ENCODE results near the gene MGME1.

MGME1 gene

DNA sequence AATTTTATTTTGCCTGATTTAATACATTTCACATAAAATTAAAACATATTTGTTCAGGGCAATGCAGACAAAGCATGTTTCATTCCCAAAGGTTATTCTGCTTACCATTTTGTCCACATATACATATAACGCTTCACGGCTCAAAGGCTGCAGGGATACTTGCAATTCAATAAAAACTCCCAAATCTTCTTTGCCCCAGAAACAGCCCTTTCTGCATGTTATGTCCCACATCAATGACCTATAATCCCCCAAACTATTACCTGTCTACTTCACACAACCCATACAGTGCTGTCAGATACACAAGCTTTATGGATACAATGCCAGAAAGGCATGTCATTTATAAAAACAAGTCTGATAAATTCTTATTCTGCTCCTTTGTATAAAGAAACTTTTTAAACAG is 20.4 kb upstream of the MGME1 start:
- H3K9ac ChIP-seq (ENCODE audit: insufficient read length, low read depth), result no peak overlapping the region
- H3K36me3 ChIP-seq (ENCODE audit: insufficient read depth, insufficient read length, low read length), result peaks cover 91% of the 10 kb centered on the region
- TF ChIP-seq ZNF274 (IDR thresholded peaks at IDR 0.05; ENCODE audit: low read depth, low read length), result no peak
- no peak for TF ChIP-seq YY1 (IDR thresholded peaks at IDR 0.05; ENCODE audit: insufficient read depth, insufficient read length)
- no peak for TF ChIP-seq SUZ12 (IDR thresholded peaks at IDR 0.05; ENCODE audit: extremely low read depth, insufficient read depth, insufficient read length)
- DNase-seq (ENCODE audit: low read depth, low spot score), result no peak
- H3K9me3 ChIP-seq (ENCODE audit: insufficient read depth, low read length), result no peaks in the 10 kb centered on the region
- H3K27me3 ChIP-seq (ENCODE audit: insufficient read depth, insufficient read length), result no peaks in the 10 kb centered on the region
- H3K4me1 ChIP-seq (ENCODE audit: insufficient read depth, insufficient read length), result peaks cover 2% of the 10 kb centered on the region
- no peak overlapping the region for H3K4me3 ChIP-seq (ENCODE audit: insufficient read length, low read depth)

DNA sequence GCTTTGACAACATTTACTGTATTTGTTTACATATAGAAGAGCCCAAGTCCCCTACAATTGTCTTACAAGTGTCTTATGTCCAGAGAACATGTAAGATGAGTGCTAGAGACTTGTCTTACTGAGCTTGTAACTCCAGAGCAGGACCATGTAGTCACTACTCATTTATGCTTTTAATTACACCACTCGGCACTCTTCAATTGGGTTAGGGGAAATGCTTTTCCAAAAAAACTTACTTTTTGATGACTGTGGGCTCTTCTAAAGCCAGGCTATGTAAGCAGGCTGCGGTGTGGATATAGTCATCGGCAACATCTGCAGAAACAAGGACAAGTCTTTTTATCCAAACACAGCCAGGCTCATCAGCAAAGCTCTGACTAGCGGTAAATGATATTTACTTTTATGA is 18.9 kb upstream of the MGME1 start:
- DNase-seq (ENCODE audit: low read depth, low spot score), result no peak
- no peaks in the 10 kb centered on the region for H3K27me3 ChIP-seq (ENCODE audit: insufficient read depth, insufficient read length)
- TF ChIP-seq SUZ12 (IDR thresholded peaks at IDR 0.05; ENCODE audit: extremely low read depth, insufficient read depth, insufficient read length), result no peak
- TF ChIP-seq YY1 (IDR thresholded peaks at IDR 0.05; ENCODE audit: insufficient read depth, insufficient read length), result no peak
- TF ChIP-seq ZNF274 (IDR thresholded peaks at IDR 0.05; ENCODE audit: low read depth, low read length), result no peak
- H3K36me3 ChIP-seq (ENCODE audit: insufficient read depth, insufficient read length, low read length), result peaks cover 96% of the 10 kb centered on the region
- no peaks in the 10 kb centered on the region for H3K9me3 ChIP-seq (ENCODE audit: insufficient read depth, low read length)
- no peak overlapping the region for H3K4me3 ChIP-seq (ENCODE audit: insufficient read length, low read depth)
- H3K9ac ChIP-seq (ENCODE audit: insufficient read length, low read depth), result no peak overlapping the region
- H3K4me1 ChIP-seq (ENCODE audit: insufficient read depth, insufficient read length), result peaks cover 2% of the 10 kb centered on the region

DNA sequence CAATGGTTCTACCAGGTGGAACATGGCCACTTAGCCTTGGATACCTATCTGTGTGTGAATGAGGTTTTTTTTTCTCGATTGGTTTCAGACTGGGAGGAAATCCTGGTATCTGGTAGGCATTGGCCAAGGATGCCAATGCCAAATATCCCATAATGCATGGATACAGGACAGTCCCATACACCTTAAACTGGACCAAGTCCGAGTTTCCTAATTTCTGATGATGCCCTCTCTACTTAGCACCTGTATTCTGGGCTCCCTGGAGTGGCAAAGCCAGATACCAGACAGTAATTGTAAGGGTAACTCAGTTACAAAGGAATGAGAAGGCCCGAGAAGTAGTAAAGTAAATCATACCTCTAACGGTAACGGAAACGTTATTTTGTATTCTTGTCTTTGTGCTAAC is 18.1 kb upstream of the MGME1 start:
- Histone ChIP-seq H3K36me3 (ENCODE audit: insufficient read depth, insufficient read length, low read length) (peaks cover 95% of the 10 kb centered on the region), H3K4me1 (ENCODE audit: insufficient read depth, insufficient read length) (peaks cover 2% of the 10 kb centered on the region), H3K4me3 (ENCODE audit: insufficient read length, low read depth) (no peak overlapping the region), H3K27me3 (ENCODE audit: insufficient read depth, insufficient read length) (no peaks in the 10 kb centered on the region), H3K9me3 (ENCODE audit: insufficient read depth, low read length) (no peaks in the 10 kb centered on the region), H3K9ac (ENCODE audit: insufficient read length, low read depth) (no peak overlapping the region)
- TF ChIP-seq SUZ12 (IDR thresholded peaks at IDR 0.05; ENCODE audit: extremely low read depth, insufficient read depth, insufficient read length), result no peak
- no peak for TF ChIP-seq YY1 (IDR thresholded peaks at IDR 0.05; ENCODE audit: insufficient read depth, insufficient read length)
- no peak for TF ChIP-seq ZNF274 (IDR thresholded peaks at IDR 0.05; ENCODE audit: low read depth, low read length)
- no peak for DNase-seq (ENCODE audit: low read depth, low spot score)

DNA sequence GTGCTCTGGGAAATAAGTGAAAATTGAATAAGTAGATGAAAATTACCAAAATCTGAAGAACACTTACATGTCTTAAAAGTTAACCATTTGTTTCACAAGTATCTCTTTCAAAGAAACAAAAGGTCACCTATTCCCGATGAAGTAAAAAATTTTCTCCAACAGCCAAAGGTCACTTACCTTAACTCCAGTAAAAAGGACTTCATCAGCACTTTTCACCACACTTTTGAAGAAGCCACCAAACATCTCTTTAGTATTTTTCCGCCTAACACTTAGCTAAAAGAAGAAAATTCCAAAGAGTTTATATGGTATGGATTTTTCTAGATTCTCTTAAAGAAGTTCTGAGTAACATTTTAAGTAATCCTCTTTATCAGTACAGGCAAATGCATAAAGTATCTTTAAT is 17.5 kb upstream of the MGME1 start:
- Histone ChIP-seq H3K9me3 (ENCODE audit: insufficient read depth, low read length) (no peaks in the 10 kb centered on the region), H3K4me1 (ENCODE audit: insufficient read depth, insufficient read length) (peaks cover 2% of the 10 kb centered on the region), H3K36me3 (ENCODE audit: insufficient read depth, insufficient read length, low read length) (peaks cover 95% of the 10 kb centered on the region), H3K4me3 (ENCODE audit: insufficient read length, low read depth) (no peak overlapping the region), H3K27me3 (ENCODE audit: insufficient read depth, insufficient read length) (no peaks in the 10 kb centered on the region), H3K9ac (ENCODE audit: insufficient read length, low read depth) (no peak overlapping the region)
- DNase-seq (ENCODE audit: low read depth, low spot score), result no peak
- TF ChIP-seq SUZ12 (IDR thresholded peaks at IDR 0.05; ENCODE audit: extremely low read depth, insufficient read depth, insufficient read length) (no peak), YY1 (IDR thresholded peaks at IDR 0.05; ENCODE audit: insufficient read depth, insufficient read length) (no peak), ZNF274 (IDR thresholded peaks at IDR 0.05; ENCODE audit: low read depth, low read length) (no peak)

DNA sequence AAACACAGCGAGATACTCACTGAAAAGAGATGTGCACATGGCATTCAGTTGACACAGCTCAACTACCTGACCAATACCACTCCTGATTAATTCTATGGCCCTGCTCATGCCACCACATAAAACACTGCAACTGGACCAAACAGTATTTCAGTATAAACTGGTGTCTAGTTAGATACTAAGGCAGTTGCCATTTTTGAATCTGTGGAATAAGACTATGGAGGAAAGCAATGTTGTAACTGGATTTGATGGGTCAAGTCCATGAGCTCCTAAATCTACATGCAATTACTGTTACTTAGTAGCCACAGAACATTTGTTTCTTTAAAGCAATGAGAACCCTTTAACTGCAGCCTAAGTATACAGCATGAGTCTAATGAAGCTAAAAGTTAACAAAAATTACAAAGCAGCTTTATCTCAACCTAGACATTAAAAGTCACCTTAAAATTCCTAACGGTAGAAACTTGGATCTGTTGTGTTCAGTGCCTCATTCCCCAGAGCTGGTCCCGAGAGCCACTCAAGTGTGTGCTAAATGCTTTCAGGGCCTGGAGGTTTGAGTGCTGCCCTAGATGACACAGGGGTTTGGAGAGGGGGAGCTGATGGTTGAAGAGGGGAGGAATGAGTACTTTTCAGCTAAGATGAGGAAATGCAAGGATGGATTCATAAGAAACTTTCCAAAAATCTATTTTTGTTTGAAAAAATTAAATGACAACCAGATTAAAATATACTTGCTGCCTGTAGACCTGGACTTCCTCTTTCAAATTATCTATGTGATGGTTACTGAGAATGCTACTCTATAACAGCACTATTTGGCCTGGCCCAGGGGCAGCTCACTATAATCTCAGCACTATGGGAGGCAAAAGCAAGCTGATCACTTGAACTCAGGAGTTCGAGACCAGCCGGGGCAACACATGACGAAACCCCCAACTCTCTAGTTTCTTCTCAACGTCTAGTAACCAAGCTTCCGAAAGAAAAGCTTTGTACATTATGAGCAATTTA is 15.8 kb upstream of the MGME1 start:
- Histone ChIP-seq H3K9ac (ENCODE audit: insufficient read length, low read depth) (no peak overlapping the region), H3K36me3 (ENCODE audit: insufficient read depth, insufficient read length, low read length) (peaks cover 90% of the 10 kb centered on the region)

DNA sequence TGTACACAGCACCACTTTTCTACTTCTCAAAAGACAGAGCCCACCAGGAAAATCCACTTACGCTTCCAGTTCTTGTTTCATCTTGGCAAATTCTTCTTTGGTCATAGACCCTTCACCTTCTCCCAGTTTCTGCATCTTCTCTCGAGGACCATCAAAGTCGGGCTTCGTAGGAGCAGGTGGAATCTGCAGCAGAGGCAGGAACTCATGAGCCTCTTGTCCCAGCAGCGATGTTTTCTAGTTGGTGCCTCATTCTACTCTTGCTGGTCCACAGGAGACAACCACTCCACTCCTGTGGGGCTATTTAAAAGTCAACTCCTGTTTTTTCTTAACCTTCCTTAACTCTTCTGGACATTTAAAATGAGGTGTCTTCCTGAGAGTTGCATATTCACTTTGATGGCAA is 14.9 kb upstream of the MGME1 start:
- no peaks in the 10 kb centered on the region for H3K27me3 ChIP-seq (ENCODE audit: insufficient read depth, insufficient read length)
- H3K36me3 ChIP-seq (ENCODE audit: insufficient read depth, insufficient read length, low read length), result peaks cover 80% of the 10 kb centered on the region
- no peak for TF ChIP-seq YY1 (IDR thresholded peaks at IDR 0.05; ENCODE audit: insufficient read depth, insufficient read length)
- no peak for TF ChIP-seq ZNF274 (IDR thresholded peaks at IDR 0.05; ENCODE audit: low read depth, low read length)
- DNase-seq (ENCODE audit: low read depth, low spot score), result no peak
- peaks cover 2% of the 10 kb centered on the region for H3K4me1 ChIP-seq (ENCODE audit: insufficient read depth, insufficient read length)
- no peak overlapping the region for H3K9ac ChIP-seq (ENCODE audit: insufficient read length, low read depth)
- no peaks in the 10 kb centered on the region for H3K9me3 ChIP-seq (ENCODE audit: insufficient read depth, low read length)
- no peak overlapping the region for H3K4me3 ChIP-seq (ENCODE audit: insufficient read length, low read depth)

More for the DNA sequence above, 15.8 kb upstream of the MGME1 start:
- Histone ChIP-seq H3K4me1 (ENCODE audit: insufficient read depth, insufficient read length) (peaks cover 2% of the 10 kb centered on the region), H3K27me3 (ENCODE audit: insufficient read depth, insufficient read length) (no peaks in the 10 kb centered on the region), H3K4me3 (ENCODE audit: insufficient read length, low read depth) (no peak overlapping the region), H3K9me3 (ENCODE audit: insufficient read depth, low read length) (no peaks in the 10 kb centered on the region)
- no peak for DNase-seq (ENCODE audit: low read depth, low spot score)
- TF ChIP-seq ZNF274 (IDR thresholded peaks at IDR 0.05; ENCODE audit: low read depth, low read length) (no peak), YY1 (IDR thresholded peaks at IDR 0.05; ENCODE audit: insufficient read depth, insufficient read length) (no peak), SUZ12 (IDR thresholded peaks at IDR 0.05; ENCODE audit: extremely low read depth, insufficient read depth, insufficient read length) (no peak)

DNA sequence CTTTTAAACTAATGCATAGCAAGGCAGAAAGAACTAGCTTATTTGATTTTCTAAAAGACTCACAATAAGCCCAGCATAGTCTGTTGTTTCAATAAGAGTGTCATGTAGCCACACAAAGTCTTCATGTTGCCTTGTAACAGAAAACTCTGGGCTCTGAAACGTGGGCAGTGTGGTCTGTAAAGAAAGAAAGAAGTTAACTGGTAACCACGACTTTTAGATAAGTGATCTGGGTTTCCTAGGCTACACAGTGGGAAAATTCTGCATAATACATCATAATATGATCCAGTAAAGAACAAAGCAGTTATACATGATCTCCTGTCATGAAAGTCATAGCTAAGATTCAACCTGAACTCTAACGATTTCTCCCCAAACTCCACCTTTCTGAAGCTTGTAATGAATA is 13.5 kb upstream of the MGME1 start:
- Histone ChIP-seq H3K9ac (ENCODE audit: insufficient read length, low read depth) (no peak overlapping the region), H3K4me1 (ENCODE audit: insufficient read depth, insufficient read length) (peaks cover 2% of the 10 kb centered on the region), H3K9me3 (ENCODE audit: insufficient read depth, low read length) (no peaks in the 10 kb centered on the region), H3K4me3 (ENCODE audit: insufficient read length, low read depth) (no peak overlapping the region), H3K27me3 (ENCODE audit: insufficient read depth, insufficient read length) (no peaks in the 10 kb centered on the region), H3K36me3 (ENCODE audit: insufficient read depth, insufficient read length, low read length) (peaks cover 73% of the 10 kb centered on the region)
- DNase-seq (ENCODE audit: low read depth, low spot score), result no peak
- TF ChIP-seq YY1 (IDR thresholded peaks at IDR 0.05; ENCODE audit: insufficient read depth, insufficient read length) (no peak), ZNF274 (IDR thresholded peaks at IDR 0.05; ENCODE audit: low read depth, low read length) (no peak), SUZ12 (IDR thresholded peaks at IDR 0.05; ENCODE audit: extremely low read depth, insufficient read depth, insufficient read length) (no peak)

All from NT2/D1 (cell line).